Epithelial cell of alveolus of lung (primary cell): Measurements from ENCODE around the gene SLC39A5. TPM values are rescaled to one million over a fixed set of nuclear protein-coding genes. Genes with fewer than 3 reads are reported as not detected.

ENCODE experiments used
- total RNA-seq: library from RNA; depleted of rRNA; stranded (reverse); fragments of >200 nt; gene quantifications from 2 replicates; pipeline ENCODE4 v1.2.1, GENCODE V29; 2015

The SLC39A5 gene
- not detected in 2 replicates for total RNA-seq

GRCh38 chr12:56229916-56230431 is at the start of gene SLC39A5:
TSS of gene SLC39A5 (plus strand) at chr12:56230051. CDS start at chr12:56231275, 1,224 bp downstream.

GRCh38 chr12:56189099-56189917 is 40.5 kb upstream of the SLC39A5 start, which contains the start of gene SMARCC2:
TSS of gene SMARCC2 (minus strand) at chr12:56189483. CDS start at chr12:56189461, 22 bp downstream.

GRCh38 chr12:56221757-56222530 is 7.9 kb upstream of the SLC39A5 start, which contains the start of gene RNF41:
TSS of gene RNF41 (minus strand) at chr12:56221922. CDS start at chr12:56214047, 7,875 bp downstream.

GRCh38 chr12:56224102-56224701 is 5.6 kb upstream of the SLC39A5 start, which contains the start of gene NABP2:
TSS of gene NABP2 (plus strand) at chr12:56224342. CDS start at chr12:56224857, 515 bp downstream.

GRCh38 chr12:56258068-56258819 is 28.4 kb downstream of the SLC39A5 start, which contains the start of gene ANKRD52:
TSS of gene ANKRD52 (minus strand) at chr12:56258384. CDS start at chr12:56258269, 115 bp downstream.

GRCh38 chr12:56266693-56267442 is 37.0 kb downstream of the SLC39A5 start, which contains the start of gene COQ10A:
TSS of gene COQ10A (plus strand) at chr12:56266942. CDS start at chr12:56267119, 177 bp downstream.

Other genes starting within 250 kb of the SLC39A5 start
- gene SUOX, start 232.8 kb upstream of the SLC39A5 start, total RNA-seq, result 11.4 and 31.9 TPM in 2 replicates
- 2.6 and 8.1 TPM in 2 replicates for gene IKZF4, start 209.0 kb upstream of the SLC39A5 start, total RNA-seq
- gene RPS26, start 188.1 kb upstream of the SLC39A5 start, total RNA-seq, result 1,233 and 1,614 TPM in 2 replicates
- gene ERBB3, start 149.9 kb upstream of the SLC39A5 start, total RNA-seq, result 0.64 and 1.8 TPM in 2 replicates
- 98.1 and 145 TPM in 2 replicates for gene PA2G4, start 125.5 kb upstream of the SLC39A5 start, total RNA-seq
- 2,965 and 4,023 TPM in 2 replicates for gene RPL41, start 113.4 kb upstream of the SLC39A5 start, total RNA-seq
- 3.4 and 5.0 TPM in 2 replicates for gene ZC3H10, start 111.8 kb upstream of the SLC39A5 start, total RNA-seq
- gene ESYT1, start 101.8 kb upstream of the SLC39A5 start, total RNA-seq, result 81.4 and 171 TPM in 2 replicates
- 112 and 142 TPM in 2 replicates for gene MYL6B, start 77.5 kb upstream of the SLC39A5 start, total RNA-seq
- 1,228 and 2,927 TPM in 2 replicates for gene MYL6, start 71.7 kb upstream of the SLC39A5 start, total RNA-seq
- gene SMARCC2, start 40.6 kb upstream of the SLC39A5 start, total RNA-seq, result 27.5 and 43.8 TPM in 2 replicates
- gene RNF41, start 8.1 kb upstream of the SLC39A5 start, total RNA-seq, result 57.2 and 76.5 TPM in 2 replicates
- gene NABP2, start 5.7 kb upstream of the SLC39A5 start, total RNA-seq, result 48.4 and 60.4 TPM in 2 replicates
- gene ANKRD52, start 28.3 kb downstream of the SLC39A5 start, total RNA-seq, result 14.5 and 16.9 TPM in 2 replicates
- gene COQ10A, start 36.9 kb downstream of the SLC39A5 start, total RNA-seq, result 8.8 and 11.3 TPM in 2 replicates
- gene CS, start 70.3 kb downstream of the SLC39A5 start, total RNA-seq, result 109 and 134 TPM in 2 replicates
- 95.7 and 112 TPM in 2 replicates for gene CNPY2, start 85.9 kb downstream of the SLC39A5 start, total RNA-seq
- 9.1 and 38.4 TPM in 2 replicates for gene PAN2, start 103.9 kb downstream of the SLC39A5 start, total RNA-seq
- gene IL23A, start 108.8 kb downstream of the SLC39A5 start, total RNA-seq, result 0.13 and 0.56 TPM in 2 replicates
- gene STAT2, start 130.1 kb downstream of the SLC39A5 start, total RNA-seq, result 90.0 and 173 TPM in 2 replicates
- gene APOF, start 132.8 kb downstream of the SLC39A5 start, total RNA-seq, result not detected in 2 replicates
- 7.9 and 14.1 TPM in 2 replicates for gene TIMELESS, start 219.4 kb downstream of the SLC39A5 start, total RNA-seq
- not detected in 2 replicates for gene MIP, start 224.6 kb downstream of the SLC39A5 start, total RNA-seq
- 1.0 and 1.2 TPM in 2 replicates for gene SPRYD4, start 238.5 kb downstream of the SLC39A5 start, total RNA-seq